ENCODE results near the gene SZT2.
"Not testable (repeated sequence)": the region's sequence is repeated elsewhere in the genome, so short reads cannot be mapped to it uniquely, and the experiment has no call there.

DNA sequence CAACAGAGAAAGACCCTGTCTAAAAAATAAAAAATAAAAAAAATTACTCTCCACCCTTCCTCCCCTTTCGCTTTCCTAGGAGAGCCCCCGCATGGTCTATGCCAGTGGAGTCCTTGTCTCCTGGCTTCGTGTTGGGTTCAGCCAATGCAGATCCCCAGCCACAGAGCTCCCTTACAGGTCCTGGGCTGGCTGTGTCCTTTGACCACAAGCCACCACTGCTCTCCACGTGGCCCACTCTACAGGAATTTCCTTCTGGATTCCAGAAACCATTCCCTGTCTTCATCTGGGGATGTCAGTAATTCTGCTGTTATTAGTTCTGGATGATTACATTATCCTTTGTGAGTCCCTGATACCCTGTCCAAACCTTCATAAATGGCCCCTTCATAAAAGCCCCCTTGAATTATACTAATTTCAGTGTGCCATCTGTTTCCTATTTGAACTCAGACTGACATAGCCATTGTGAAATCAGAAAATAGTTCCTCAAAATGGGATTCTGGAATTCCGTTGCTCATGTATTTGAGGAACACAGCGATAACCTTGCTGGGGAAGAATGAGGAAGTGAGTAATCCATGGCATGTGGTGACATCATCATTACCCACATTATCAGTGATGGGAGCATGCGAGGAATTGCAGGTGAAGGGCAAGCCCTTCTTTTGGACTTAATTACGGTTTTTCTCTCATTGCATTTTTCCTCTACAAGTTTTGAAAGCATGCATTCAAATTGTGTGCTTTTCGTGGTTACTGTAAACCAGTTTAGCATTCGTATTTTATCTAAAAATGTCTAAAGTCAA is 86.1 kb downstream of the SZT2 start:
- TF ChIP-seq, protein P1, sequence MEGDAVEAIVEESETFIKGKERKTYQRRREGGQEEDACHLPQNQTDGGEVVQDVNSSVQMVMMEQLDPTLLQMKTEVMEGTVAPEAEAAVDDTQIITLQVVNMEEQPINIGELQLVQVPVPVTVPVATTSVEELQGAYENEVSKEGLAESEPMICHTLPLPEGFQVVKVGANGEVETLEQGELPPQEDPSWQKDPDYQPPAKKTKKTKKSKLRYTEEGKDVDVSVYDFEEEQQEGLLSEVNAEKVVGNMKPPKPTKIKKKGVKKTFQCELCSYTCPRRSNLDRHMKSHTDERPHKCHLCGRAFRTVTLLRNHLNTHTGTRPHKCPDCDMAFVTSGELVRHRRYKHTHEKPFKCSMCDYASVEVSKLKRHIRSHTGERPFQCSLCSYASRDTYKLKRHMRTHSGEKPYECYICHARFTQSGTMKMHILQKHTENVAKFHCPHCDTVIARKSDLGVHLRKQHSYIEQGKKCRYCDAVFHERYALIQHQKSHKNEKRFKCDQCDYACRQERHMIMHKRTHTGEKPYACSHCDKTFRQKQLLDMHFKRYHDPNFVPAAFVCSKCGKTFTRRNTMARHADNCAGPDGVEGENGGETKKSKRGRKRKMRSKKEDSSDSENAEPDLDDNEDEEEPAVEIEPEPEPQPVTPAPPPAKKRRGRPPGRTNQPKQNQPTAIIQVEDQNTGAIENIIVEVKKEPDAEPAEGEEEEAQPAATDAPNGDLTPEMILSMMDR (IDR thresholded peaks at IDR 0.05), result not testable (repeated sequence)
- not testable (repeated sequence) for TF ChIP-seq POLR2A (IDR thresholded peaks at IDR 0.05)

All from tibial nerve (tissue), 3 donors.